Measurements from ENCODE around the gene LYG1.
A peak's percentile ranks its signal among the peaks of the same experiment; 100 is the strongest.

The LYG1 gene

GRCh38 chr2:99337113-99338028 is 36.4 kb upstream of the LYG1 start, which contains the start of gene EIF5B (continued):
- TF ChIP-seq ZBTB11 (tag by site-specific recombination; conservative IDR thresholded peaks at IDR 0.05; ENCODE audit: low read depth) (peak; percentile 62), SP2 (tag by site-specific recombination; IDR thresholded peaks at IDR 0.05) (peak; percentile 23; the same call in 1 of the 2 replicates), ZNF416 (tag by site-specific recombination; IDR thresholded peaks at IDR 0.05) (no peak), ZNF404 (tag by site-specific recombination; IDR thresholded peaks at IDR 0.05) (no peak), ZFP37 (tag by site-specific recombination; IDR thresholded peaks at IDR 0.05) (peak; percentile 68), ZEB2 (tag by site-specific recombination; IDR thresholded peaks at IDR 0.05) (peak; percentile 61; the same call in 1 of the 2 replicates), ZNF561 (tag by site-specific recombination; IDR thresholded peaks at IDR 0.05; ENCODE audit: borderline replicate concordance) (no peak), ZNF660 (tag by site-specific recombination; IDR thresholded peaks at IDR 0.05) (peak; percentile 59), SCRT2 (tag by site-specific recombination; IDR thresholded peaks at IDR 0.05) (no peak), ZNF76 (tag by site-specific recombination; IDR thresholded peaks at IDR 0.05; ENCODE audit: borderline replicate concordance, low read depth) (peak; percentile 50), ZNF324 (tag by site-specific recombination; IDR thresholded peaks at IDR 0.05) (0 out of 2 replicates have a peak, but pooled peaks have one; percentile 16), ZNF335 (tag by site-specific recombination; conservative IDR thresholded peaks at IDR 0.05) (peak; percentile 61), ZNF549 (tag by site-specific recombination; IDR thresholded peaks at IDR 0.05) (no peak), ZNF292 (tag by site-specific recombination; IDR thresholded peaks at IDR 0.05; ENCODE audit: borderline replicate concordance, low read depth) (no peak), ZNF610 (tag by site-specific recombination; IDR thresholded peaks at IDR 0.05; ENCODE audit: borderline replicate concordance) (0 out of 2 replicates have a peak, but pooled peaks have one; percentile 54), ZBTB17 (tag by site-specific recombination; IDR thresholded peaks at IDR 0.05) (peak; percentile 59), ZNF37A (tag by site-specific recombination; IDR thresholded peaks at IDR 0.05) (no peak), MEIS1 (CRISPR knock-in tag; IDR thresholded peaks at IDR 0.05; ENCODE audit: borderline replicate concordance) (no peak)
- TF ChIP-seq, protein P1, sequence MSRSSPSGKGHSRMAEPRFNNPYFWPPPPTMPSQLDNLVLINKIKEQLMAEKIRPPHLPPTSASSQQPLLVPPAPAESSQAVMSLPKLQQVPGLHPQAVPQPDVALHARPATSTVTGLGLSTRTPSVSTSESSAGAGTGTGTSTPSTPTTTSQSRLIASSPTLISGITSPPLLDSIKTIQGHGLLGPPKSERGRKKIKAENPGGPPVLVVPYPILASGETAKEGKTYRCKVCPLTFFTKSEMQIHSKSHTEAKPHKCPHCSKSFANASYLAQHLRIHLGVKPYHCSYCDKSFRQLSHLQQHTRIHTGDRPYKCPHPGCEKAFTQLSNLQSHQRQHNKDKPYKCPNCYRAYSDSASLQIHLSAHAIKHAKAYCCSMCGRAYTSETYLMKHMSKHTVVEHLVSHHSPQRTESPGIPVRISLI (tag by site-specific recombination; IDR thresholded peaks at IDR 0.05) = peak; percentile 38; the same call in 1 of the 2 replicates
- TF ChIP-seq, protein P2, sequence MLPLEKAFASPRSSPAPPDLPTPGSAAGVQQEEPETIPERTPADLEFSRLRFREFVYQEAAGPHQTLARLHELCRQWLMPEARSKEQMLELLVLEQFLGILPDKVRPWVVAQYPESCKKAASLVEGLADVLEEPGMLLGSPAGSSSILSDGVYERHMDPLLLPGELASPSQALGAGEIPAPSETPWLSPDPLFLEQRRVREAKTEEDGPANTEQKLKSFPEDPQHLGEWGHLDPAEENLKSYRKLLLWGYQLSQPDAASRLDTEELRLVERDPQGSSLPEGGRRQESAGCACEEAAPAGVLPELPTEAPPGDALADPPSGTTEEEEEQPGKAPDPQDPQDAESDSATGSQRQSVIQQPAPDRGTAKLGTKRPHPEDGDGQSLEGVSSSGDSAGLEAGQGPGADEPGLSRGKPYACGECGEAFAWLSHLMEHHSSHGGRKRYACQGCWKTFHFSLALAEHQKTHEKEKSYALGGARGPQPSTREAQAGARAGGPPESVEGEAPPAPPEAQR (tag by site-specific recombination; IDR thresholded peaks at IDR 0.05) = no peak
- TF ChIP-seq, protein P3, sequence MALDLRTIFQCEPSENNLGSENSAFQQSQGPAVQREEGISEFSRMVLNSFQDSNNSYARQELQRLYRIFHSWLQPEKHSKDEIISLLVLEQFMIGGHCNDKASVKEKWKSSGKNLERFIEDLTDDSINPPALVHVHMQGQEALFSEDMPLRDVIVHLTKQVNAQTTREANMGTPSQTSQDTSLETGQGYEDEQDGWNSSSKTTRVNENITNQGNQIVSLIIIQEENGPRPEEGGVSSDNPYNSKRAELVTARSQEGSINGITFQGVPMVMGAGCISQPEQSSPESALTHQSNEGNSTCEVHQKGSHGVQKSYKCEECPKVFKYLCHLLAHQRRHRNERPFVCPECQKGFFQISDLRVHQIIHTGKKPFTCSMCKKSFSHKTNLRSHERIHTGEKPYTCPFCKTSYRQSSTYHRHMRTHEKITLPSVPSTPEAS (tag by site-specific recombination; IDR thresholded peaks at IDR 0.05) = no peak
- TF ChIP-seq, protein P4, sequence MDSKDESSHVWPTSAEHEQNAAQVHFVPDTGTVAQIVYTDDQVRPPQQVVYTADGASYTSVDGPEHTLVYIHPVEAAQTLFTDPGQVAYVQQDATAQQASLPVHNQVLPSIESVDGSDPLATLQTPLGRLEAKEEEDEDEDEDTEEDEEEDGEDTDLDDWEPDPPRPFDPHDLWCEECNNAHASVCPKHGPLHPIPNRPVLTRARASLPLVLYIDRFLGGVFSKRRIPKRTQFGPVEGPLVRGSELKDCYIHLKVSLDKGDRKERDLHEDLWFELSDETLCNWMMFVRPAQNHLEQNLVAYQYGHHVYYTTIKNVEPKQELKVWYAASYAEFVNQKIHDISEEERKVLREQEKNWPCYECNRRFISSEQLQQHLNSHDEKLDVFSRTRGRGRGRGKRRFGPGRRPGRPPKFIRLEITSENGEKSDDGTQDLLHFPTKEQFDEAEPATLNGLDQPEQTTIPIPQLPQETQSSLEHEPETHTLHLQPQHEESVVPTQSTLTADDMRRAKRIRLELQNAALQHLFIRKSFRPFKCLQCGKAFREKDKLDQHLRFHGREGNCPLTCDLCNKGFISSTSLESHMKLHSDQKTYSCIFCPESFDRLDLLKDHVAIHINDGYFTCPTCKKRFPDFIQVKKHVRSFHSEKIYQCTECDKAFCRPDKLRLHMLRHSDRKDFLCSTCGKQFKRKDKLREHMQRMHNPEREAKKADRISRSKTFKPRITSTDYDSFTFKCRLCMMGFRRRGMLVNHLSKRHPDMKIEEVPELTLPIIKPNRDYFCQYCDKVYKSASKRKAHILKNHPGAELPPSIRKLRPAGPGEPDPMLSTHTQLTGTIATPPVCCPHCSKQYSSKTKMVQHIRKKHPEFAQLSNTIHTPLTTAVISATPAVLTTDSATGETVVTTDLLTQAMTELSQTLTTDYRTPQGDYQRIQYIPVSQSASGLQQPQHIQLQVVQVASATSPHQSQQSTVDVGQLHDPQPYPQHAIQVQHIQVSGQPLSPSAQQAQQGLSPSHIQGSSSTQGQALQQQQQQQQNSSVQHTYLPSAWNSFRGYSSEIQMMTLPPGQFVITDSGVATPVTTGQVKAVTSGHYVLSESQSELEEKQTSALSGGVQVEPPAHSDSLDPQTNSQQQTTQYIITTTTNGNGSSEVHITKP (tag by site-specific recombination; IDR thresholded peaks at IDR 0.05) = peak; percentile 50
- TF ChIP-seq, protein P5, sequence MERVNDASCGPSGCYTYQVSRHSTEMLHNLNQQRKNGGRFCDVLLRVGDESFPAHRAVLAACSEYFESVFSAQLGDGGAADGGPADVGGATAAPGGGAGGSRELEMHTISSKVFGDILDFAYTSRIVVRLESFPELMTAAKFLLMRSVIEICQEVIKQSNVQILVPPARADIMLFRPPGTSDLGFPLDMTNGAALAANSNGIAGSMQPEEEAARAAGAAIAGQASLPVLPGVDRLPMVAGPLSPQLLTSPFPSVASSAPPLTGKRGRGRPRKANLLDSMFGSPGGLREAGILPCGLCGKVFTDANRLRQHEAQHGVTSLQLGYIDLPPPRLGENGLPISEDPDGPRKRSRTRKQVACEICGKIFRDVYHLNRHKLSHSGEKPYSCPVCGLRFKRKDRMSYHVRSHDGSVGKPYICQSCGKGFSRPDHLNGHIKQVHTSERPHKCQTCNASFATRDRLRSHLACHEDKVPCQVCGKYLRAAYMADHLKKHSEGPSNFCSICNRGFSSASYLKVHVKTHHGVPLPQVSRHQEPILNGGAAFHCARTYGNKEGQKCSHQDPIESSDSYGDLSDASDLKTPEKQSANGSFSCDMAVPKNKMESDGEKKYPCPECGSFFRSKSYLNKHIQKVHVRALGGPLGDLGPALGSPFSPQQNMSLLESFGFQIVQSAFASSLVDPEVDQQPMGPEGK (tag by site-specific recombination; IDR thresholded peaks at IDR 0.05) = peak; percentile 13; the same call in 1 of the 2 replicates

Data from HEK293 (cell line).